ENCODE measurements around the gene PGAP3.

- TF ChIP-seq CTCF (IDR thresholded peaks at IDR 0.05; ENCODE audit: low read length) (no peak), EZH2 (IDR thresholded peaks at IDR 0.05; ENCODE audit: borderline replicate concordance, low read length) (no peak)
Measured at GRCh38 chr17:39629494-39629880, 58.4 kb downstream of the PGAP3 start.
